HEK293 (cell line): ENCODE data around the gene POU5F1.

Experiments
- CTCF ChIA-PET: fragments of 350-600 bp; formaldehyde crosslinking; extraction: SDS; loops from one replicate; lab custom pipeline; 2021; ENCODE audit warnings: antibody characterized with exemption; lab: Yijun Ruan, JAX
- POLR2A ChIA-PET: fragments of 300-600 bp; formaldehyde crosslinking; extraction: SDS; loops from one replicate; lab custom pipeline; 2020; ENCODE audit warnings: antibody characterized with exemption, inconsistent platforms; lab: Yijun Ruan, JAX
- H3K27ac ChIP-seq: fragments of 200-500 bp; sonication (Bioruptor generic); 2 replicates; pipeline ENCODE4 v1.5.1; 2014; ENCODE audit warnings: low read depth, low read length, control low read depth, inconsistent platforms; ENCODE audit errors: extremely low read depth
- H3K36me3 ChIP-seq, 2 experiments: fragments of 200-500 bp in 1 of 2; sonication (Bioruptor generic) in 1 of 2; 1 replicate in 1 of 2; 2 replicates in 1 of 2; pipeline ENCODE4 v1.5.1; 2014 to 2017; ENCODE audit warnings: inconsistent platforms in 2 of 2, low read length in 2 of 2; ENCODE audit not compliant: control insufficient read depth in 2 of 2, insufficient read depth in 1 of 2
- H3K4me1 ChIP-seq: fragments of 200-500 bp; sonication (Bioruptor generic); 2 replicates; pipeline ENCODE4 v1.5.1; 2014; ENCODE audit warnings: mild to moderate bottlenecking, low read length, inconsistent platforms; ENCODE audit not compliant: control insufficient read depth, insufficient read depth
- H3K4me3 ChIP-seq: 2 replicates; pipeline ENCODE4 v1.5.1; 2011; ENCODE audit warnings: low read depth, mild to moderate bottlenecking, control low read depth, low read length, moderate library complexity
- H3K9me3 ChIP-seq: fragments of 200-500 bp; sonication (Bioruptor generic); 2 replicates; pipeline ENCODE4 v1.5.1; 2014; ENCODE audit warnings: low read depth, low read length, inconsistent platforms; ENCODE audit not compliant: control insufficient read depth, insufficient read depth
- EGR2 ChIP-seq: fragments of 450-650 bp; formaldehyde crosslinking; IDR thresholded peaks from 2 replicates; pipeline ENCODE4 v1.5.1; 2016; ENCODE audit warnings: low read depth, missing biosample characterization, missing genetic modification characterization
- GLI4 ChIP-seq: fragments of 450-650 bp; formaldehyde crosslinking; IDR thresholded peaks from 2 replicates; pipeline ENCODE4 v1.5.1; 2016; ENCODE audit warnings: missing biosample characterization, missing genetic modification characterization
- HOXD13 ChIP-seq: sonication (generic); formaldehyde crosslinking; IDR thresholded peaks from 2 replicates; pipeline ENCODE4 v1.8.0; 2022; ENCODE audit warnings: missing genetic modification reagents, borderline replicate concordance
- MZF1 ChIP-seq: fragments of 450-650 bp; formaldehyde crosslinking; IDR thresholded peaks from 2 replicates; pipeline ENCODE4 v1.5.1; 2017; ENCODE audit warnings: missing biosample characterization, missing genetic modification characterization, borderline replicate concordance
- OSR2 ChIP-seq: fragments of 450-650 bp; formaldehyde crosslinking; IDR thresholded peaks from 2 replicates; pipeline ENCODE4 v1.5.1; 2016; ENCODE audit warnings: missing biosample characterization, missing genetic modification characterization
- RBAK ChIP-seq: fragments of 450-650 bp; formaldehyde crosslinking; IDR thresholded peaks from 2 replicates; pipeline ENCODE4 v1.5.1; 2016; ENCODE audit warnings: missing biosample characterization, missing genetic modification characterization
- SCRT1 ChIP-seq: fragments of 450-650 bp; formaldehyde crosslinking; IDR thresholded peaks from 2 replicates; pipeline ENCODE4 v1.5.1; 2016; ENCODE audit warnings: missing biosample characterization, missing genetic modification characterization, borderline replicate concordance
- ZBTB21 ChIP-seq: fragments of 450-650 bp; formaldehyde crosslinking; IDR thresholded peaks from 2 replicates; pipeline ENCODE4 v1.5.1; 2017; ENCODE audit warnings: missing biosample characterization, missing genetic modification characterization
- ZFHX2 ChIP-seq: fragments of 450-650 bp; formaldehyde crosslinking; conservative IDR thresholded peaks from 2 replicates; pipeline ENCODE4 v1.5.1; 2016; ENCODE audit warnings: missing biosample characterization, missing genetic modification characterization
- ZNF133 ChIP-seq: fragments of 450-650 bp; formaldehyde crosslinking; IDR thresholded peaks from 2 replicates; pipeline ENCODE4 v1.5.1; 2016; ENCODE audit warnings: missing biosample characterization, missing genetic modification characterization
- ZNF169 ChIP-seq: fragments of 450-650 bp; formaldehyde crosslinking; IDR thresholded peaks from 2 replicates; pipeline ENCODE4 v1.5.1; 2016; ENCODE audit warnings: missing biosample characterization, missing genetic modification characterization
- ZNF23 ChIP-seq: fragments of 450-650 bp; formaldehyde crosslinking; IDR thresholded peaks from 2 replicates; pipeline ENCODE4 v1.5.1; 2016; ENCODE audit warnings: missing biosample characterization, missing genetic modification characterization, borderline replicate concordance
- ZNF266 ChIP-seq: fragments of 450-650 bp; formaldehyde crosslinking; IDR thresholded peaks from 2 replicates; pipeline ENCODE4 v1.5.1; 2016; ENCODE audit warnings: missing biosample characterization, missing genetic modification characterization, low read depth
- ZNF311 ChIP-seq: fragments of 450-650 bp; formaldehyde crosslinking; IDR thresholded peaks from 2 replicates; pipeline ENCODE4 v1.5.1; 2017; ENCODE audit warnings: missing biosample characterization, missing genetic modification characterization, borderline replicate concordance
- ZNF529 ChIP-seq: fragments of 450-650 bp; formaldehyde crosslinking; IDR thresholded peaks from 2 replicates; pipeline ENCODE4 v1.5.1; 2017; ENCODE audit warnings: missing genetic modification characterization, missing biosample characterization; ENCODE audit not compliant: insufficient replicate concordance
- ZNF600 ChIP-seq: fragments of 450-650 bp; formaldehyde crosslinking; IDR thresholded peaks from 2 replicates; pipeline ENCODE4 v1.5.1; 2016; ENCODE audit warnings: missing biosample characterization, missing genetic modification characterization
- ZNF76 ChIP-seq: fragments of 450-650 bp; formaldehyde crosslinking; IDR thresholded peaks from 2 replicates; pipeline ENCODE4; 2016; ENCODE audit warnings: low read depth, missing biosample characterization, missing genetic modification characterization, borderline replicate concordance
- ZNF830 ChIP-seq: fragments of 450-650 bp; IDR thresholded peaks from 2 replicates; pipeline ENCODE4 v1.5.0; 2018; ENCODE audit warnings: missing biosample characterization, missing genetic modification characterization, low read depth, mild to moderate bottlenecking, moderate library complexity
- ZSCAN30 ChIP-seq: fragments of 450-650 bp; IDR thresholded peaks from 2 replicates; pipeline ENCODE4 v1.5.1; 2018; ENCODE audit warnings: missing biosample characterization, mild to moderate bottlenecking, missing genetic modification characterization, moderate library complexity
- ZXDB ChIP-seq: fragments of 450-650 bp; formaldehyde crosslinking; IDR thresholded peaks from 2 replicates; pipeline ENCODE4 v1.5.1; 2016; ENCODE audit warnings: missing biosample characterization, missing genetic modification characterization
- TF ChIP-seq, protein P1 (sequence below): fragments of 450-650 bp; formaldehyde crosslinking; IDR thresholded peaks from 2 replicates; pipeline ENCODE4 v1.5.1; 2016; ENCODE audit warnings: missing biosample characterization, missing genetic modification characterization
- TF ChIP-seq, protein P2 (sequence below): fragments of 450-650 bp; formaldehyde crosslinking; IDR thresholded peaks from 2 replicates; pipeline ENCODE4 v1.5.1; 2016; ENCODE audit warnings: missing biosample characterization, missing genetic modification characterization
- TF ChIP-seq, protein P3 (sequence below): fragments of 450-650 bp; formaldehyde crosslinking; IDR thresholded peaks from 2 replicates; pipeline ENCODE4 v1.5.1; 2016; ENCODE audit warnings: missing biosample characterization, missing genetic modification characterization, borderline replicate concordance

POU5F1 gene

DNA sequence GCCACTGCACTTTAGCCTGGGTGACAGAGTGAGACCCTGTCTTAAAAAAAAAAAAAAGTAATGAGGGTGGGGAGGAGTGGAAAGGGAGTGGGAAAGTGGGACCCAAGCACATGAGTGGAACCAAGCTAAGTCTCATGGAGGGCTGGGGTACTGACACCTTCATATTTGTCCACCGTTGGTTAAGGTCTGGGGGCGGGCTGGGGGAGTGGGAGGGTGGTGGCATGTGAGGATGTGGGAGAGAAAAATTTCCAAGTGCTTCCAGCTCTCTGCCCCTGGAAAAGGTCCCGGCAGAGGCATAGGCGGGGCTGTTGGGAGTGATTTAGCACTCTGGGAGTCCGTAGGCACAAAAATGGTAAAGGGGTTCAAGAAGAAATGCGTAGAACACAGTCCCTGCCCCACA lies 37.7 kb downstream of the POU5F1 start:
- Histone ChIP-seq H3K4me3 (no peak overlapping the region), H3K4me1 (no peaks in the 10 kb centered on the region), H3K27ac (no peak overlapping the region), H3K9me3 (no peaks in the 10 kb centered on the region), H3K36me3 (no peaks in the 10 kb centered on the region)
- TF ChIP-seq ZNF529 (tag by site-specific recombination) (no peak), ZNF830 (tag by site-specific recombination) (no peak), EGR2 (tag by site-specific recombination) (peak; percentile 76), ZNF311 (tag by site-specific recombination) (no peak), OSR2 (tag by site-specific recombination) (no peak), ZFHX2 (tag by site-specific recombination) (peak; percentile 72), ZNF133 (tag by site-specific recombination) (no peak), ZXDB (tag by site-specific recombination) (no peak), GLI4 (tag by site-specific recombination) (no peak), ZNF600 (no peak)
- TF ChIP-seq, protein P1, sequence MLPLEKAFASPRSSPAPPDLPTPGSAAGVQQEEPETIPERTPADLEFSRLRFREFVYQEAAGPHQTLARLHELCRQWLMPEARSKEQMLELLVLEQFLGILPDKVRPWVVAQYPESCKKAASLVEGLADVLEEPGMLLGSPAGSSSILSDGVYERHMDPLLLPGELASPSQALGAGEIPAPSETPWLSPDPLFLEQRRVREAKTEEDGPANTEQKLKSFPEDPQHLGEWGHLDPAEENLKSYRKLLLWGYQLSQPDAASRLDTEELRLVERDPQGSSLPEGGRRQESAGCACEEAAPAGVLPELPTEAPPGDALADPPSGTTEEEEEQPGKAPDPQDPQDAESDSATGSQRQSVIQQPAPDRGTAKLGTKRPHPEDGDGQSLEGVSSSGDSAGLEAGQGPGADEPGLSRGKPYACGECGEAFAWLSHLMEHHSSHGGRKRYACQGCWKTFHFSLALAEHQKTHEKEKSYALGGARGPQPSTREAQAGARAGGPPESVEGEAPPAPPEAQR: no peak
- ChIA-PET POLR2A (no interaction called here), CTCF (interaction anchor here (0.8 to 11.3 kb wide), 4 partner anchors 46 to 217 kb away, joined by 3 to 100 read pairs (median 6); no protein-coding TSS in a partner anchor)

GRCh38 chr6:31131595-31131994 lies 38.9 kb downstream of the POU5F1 start:
- H3K4me1 ChIP-seq: no peaks in the 10 kb centered on the region
- TF ChIP-seq SCRT1 (tag by site-specific recombination) (no peak), ZNF23 (tag by site-specific recombination) (no peak), ZNF169 (tag by site-specific recombination) (no peak), RBAK (no peak), ZSCAN30 (tag by site-specific recombination) (no peak)
- TF ChIP-seq, protein P2, sequence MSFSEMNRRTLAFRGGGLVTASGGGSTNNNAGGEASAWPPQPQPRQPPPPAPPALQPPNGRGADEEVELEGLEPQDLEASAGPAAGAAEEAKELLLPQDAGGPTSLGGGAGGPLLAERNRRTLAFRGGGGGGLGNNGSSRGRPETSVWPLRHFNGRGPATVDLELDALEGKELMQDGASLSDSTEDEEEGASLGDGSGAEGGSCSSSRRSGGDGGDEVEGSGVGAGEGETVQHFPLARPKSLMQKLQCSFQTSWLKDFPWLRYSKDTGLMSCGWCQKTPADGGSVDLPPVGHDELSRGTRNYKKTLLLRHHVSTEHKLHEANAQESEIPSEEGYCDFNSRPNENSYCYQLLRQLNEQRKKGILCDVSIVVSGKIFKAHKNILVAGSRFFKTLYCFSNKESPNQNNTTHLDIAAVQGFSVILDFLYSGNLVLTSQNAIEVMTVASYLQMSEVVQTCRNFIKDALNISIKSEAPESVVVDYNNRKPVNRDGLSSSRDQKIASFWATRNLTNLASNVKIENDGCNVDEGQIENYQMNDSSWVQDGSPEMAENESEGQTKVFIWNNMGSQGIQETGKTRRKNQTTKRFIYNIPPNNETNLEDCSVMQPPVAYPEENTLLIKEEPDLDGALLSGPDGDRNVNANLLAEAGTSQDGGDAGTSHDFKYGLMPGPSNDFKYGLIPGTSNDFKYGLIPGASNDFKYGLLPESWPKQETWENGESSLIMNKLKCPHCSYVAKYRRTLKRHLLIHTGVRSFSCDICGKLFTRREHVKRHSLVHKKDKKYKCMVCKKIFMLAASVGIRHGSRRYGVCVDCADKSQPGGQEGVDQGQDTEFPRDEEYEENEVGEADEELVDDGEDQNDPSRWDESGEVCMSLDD: no peak
- ChIA-PET POLR2A (interaction anchor here (0.6 to 0.7 kb wide), 2 partner anchors 226 to 437 kb away, joined by 3 read pairs; no protein-coding TSS in a partner anchor), CTCF (interaction anchor here (0.6 to 11.3 kb wide), 9 partner anchors 16 to 676 kb away, joined by 3 to 100 read pairs (median 4); no protein-coding TSS in a partner anchor)
- no peak overlapping the region for H3K4me3 ChIP-seq
- no peaks in the 10 kb centered on the region for H3K36me3 ChIP-seq
- H3K27ac ChIP-seq: no peak overlapping the region
- no peaks in the 10 kb centered on the region for H3K9me3 ChIP-seq

- ChIA-PET CTCF (interaction anchor here (0.6 to 11.3 kb wide), 14 partner anchors 9 to 310 kb away, joined by 3 to 100 read pairs (median 3); partner anchors contain the start of genes PSORS1C1, PSORS1C2 and TCF19), POLR2A (interaction anchor here (0.7 to 1.2 kb wide), 2 partner anchors 11 to 516 kb away, joined by 3 to 6 read pairs; no protein-coding TSS in a partner anchor)
- TF ChIP-seq ZNF266 (tag by site-specific recombination) (no peak), ZNF76 (tag by site-specific recombination) (no peak), MZF1 (tag by site-specific recombination) (no peak), ZBTB21 (tag by site-specific recombination) (no peak), HOXD13 (CRISPR knock-in tag) (no peak)
- TF ChIP-seq, protein P3, sequence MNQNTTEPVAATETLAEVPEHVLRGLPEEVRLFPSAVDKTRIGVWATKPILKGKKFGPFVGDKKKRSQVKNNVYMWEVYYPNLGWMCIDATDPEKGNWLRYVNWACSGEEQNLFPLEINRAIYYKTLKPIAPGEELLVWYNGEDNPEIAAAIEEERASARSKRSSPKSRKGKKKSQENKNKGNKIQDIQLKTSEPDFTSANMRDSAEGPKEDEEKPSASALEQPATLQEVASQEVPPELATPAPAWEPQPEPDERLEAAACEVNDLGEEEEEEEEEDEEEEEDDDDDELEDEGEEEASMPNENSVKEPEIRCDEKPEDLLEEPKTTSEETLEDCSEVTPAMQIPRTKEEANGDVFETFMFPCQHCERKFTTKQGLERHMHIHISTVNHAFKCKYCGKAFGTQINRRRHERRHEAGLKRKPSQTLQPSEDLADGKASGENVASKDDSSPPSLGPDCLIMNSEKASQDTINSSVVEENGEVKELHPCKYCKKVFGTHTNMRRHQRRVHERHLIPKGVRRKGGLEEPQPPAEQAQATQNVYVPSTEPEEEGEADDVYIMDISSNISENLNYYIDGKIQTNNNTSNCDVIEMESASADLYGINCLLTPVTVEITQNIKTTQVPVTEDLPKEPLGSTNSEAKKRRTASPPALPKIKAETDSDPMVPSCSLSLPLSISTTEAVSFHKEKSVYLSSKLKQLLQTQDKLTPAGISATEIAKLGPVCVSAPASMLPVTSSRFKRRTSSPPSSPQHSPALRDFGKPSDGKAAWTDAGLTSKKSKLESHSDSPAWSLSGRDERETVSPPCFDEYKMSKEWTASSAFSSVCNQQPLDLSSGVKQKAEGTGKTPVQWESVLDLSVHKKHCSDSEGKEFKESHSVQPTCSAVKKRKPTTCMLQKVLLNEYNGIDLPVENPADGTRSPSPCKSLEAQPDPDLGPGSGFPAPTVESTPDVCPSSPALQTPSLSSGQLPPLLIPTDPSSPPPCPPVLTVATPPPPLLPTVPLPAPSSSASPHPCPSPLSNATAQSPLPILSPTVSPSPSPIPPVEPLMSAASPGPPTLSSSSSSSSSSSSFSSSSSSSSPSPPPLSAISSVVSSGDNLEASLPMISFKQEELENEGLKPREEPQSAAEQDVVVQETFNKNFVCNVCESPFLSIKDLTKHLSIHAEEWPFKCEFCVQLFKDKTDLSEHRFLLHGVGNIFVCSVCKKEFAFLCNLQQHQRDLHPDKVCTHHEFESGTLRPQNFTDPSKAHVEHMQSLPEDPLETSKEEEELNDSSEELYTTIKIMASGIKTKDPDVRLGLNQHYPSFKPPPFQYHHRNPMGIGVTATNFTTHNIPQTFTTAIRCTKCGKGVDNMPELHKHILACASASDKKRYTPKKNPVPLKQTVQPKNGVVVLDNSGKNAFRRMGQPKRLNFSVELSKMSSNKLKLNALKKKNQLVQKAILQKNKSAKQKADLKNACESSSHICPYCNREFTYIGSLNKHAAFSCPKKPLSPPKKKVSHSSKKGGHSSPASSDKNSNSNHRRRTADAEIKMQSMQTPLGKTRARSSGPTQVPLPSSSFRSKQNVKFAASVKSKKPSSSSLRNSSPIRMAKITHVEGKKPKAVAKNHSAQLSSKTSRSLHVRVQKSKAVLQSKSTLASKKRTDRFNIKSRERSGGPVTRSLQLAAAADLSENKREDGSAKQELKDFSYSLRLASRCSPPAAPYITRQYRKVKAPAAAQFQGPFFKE (tag by site-specific recombination): no peak
Measured at GRCh38 chr6:31130751-31131150, 39.7 kb downstream of the POU5F1 start.

More at GRCh38 chr6:31130751-31131150, 39.7 kb downstream of the POU5F1 start:
- no peak overlapping the region for H3K27ac ChIP-seq
- H3K4me1 ChIP-seq: no peaks in the 10 kb centered on the region
- no peak overlapping the region for H3K4me3 ChIP-seq
- no peaks in the 10 kb centered on the region for H3K9me3 ChIP-seq
- no peaks in the 10 kb centered on the region for H3K36me3 ChIP-seq
